Measurements from ENCODE around the gene DRD3.

DRD3 gene

GRCh38 chr3:114218578-114219185 is 39.8 kb upstream of the DRD3 start:
- no peak for DNase-seq (ENCODE audit: low spot score)
- no peak for TF ChIP-seq CTCF (IDR thresholded peaks at IDR 0.05; ENCODE audit: extremely low read depth, missing control alignments)

- no peak for TF ChIP-seq CTCF (IDR thresholded peaks at IDR 0.05; ENCODE audit: extremely low read depth, missing control alignments)
- DNase-seq (ENCODE audit: low spot score), result no peak
Measured at GRCh38 chr3:114218006-114218405, 39.2 kb upstream of the DRD3 start.

- no peak for TF ChIP-seq CTCF (IDR thresholded peaks at IDR 0.05; ENCODE audit: extremely low read depth, missing control alignments)
- no peak for DNase-seq (ENCODE audit: low spot score)
Measured at GRCh38 chr3:114217266-114217665, 38.4 kb upstream of the DRD3 start.

- DNase-seq (ENCODE audit: low spot score), result no peak
- TF ChIP-seq CTCF (IDR thresholded peaks at IDR 0.05; ENCODE audit: extremely low read depth, missing control alignments), result no peak
Measured at GRCh38 chr3:114216186-114216970, 37.5 kb upstream of the DRD3 start.

- no peak for DNase-seq (ENCODE audit: low spot score)
- no peak for TF ChIP-seq CTCF (IDR thresholded peaks at IDR 0.05; ENCODE audit: extremely low read depth, missing control alignments)
Measured at GRCh38 chr3:114214542-114215341, 35.9 kb upstream of the DRD3 start.

- peak; percentile 73 for DNase-seq (ENCODE audit: low spot score)
- TF ChIP-seq CTCF (IDR thresholded peaks at IDR 0.05; ENCODE audit: extremely low read depth, missing control alignments), result no peak
Measured at GRCh38 chr3:114213627-114214541, 35.0 kb upstream of the DRD3 start.

Measured in GM20000 (cell line).